VCaP (cell line): ENCODE measurements around the gene CKM.

Source experiments
- H3K27ac ChIP-seq: fragments of 450-650 bp; 2 replicates; pipeline ENCODE4 v1.5.1; 2017
- CTCF ChIP-seq: fragments of 450-650 bp; conservative IDR thresholded peaks from 2 replicates; pipeline ENCODE4 v1.5.1; 2017; ENCODE audit warnings: mild to moderate bottlenecking, moderate library complexity

The CKM gene

GRCh38 chr19:45267296-45267695 is 55.4 kb downstream of the CKM start:
- TF ChIP-seq CTCF: no peak

DNA sequence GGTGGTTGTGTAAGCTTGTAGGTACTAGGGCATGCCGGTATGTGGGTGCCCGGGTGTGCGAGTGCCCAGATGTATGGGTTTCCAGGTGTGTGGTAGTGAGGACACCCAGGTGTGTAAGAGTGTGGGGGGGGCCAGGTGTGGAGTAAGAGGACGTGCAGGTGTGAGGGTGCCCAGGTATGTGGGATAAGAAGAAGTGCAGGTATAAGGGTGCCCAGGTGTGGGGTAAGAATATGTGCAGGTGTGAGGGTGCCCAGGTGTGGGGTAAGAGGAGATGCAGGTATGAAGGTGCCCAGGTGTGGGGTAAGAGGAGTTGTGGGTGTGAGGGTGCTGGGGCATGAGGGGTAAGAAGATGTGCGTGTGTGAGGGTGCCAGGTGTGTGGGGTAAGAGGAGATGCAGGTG is 57.3 kb downstream of the CKM start:
- H3K27ac ChIP-seq: no peak overlapping the region
- TF ChIP-seq CTCF: no peak

More at GRCh38 chr19:45267296-45267695, 55.4 kb downstream of the CKM start:
- no peak overlapping the region for H3K27ac ChIP-seq

DNA sequence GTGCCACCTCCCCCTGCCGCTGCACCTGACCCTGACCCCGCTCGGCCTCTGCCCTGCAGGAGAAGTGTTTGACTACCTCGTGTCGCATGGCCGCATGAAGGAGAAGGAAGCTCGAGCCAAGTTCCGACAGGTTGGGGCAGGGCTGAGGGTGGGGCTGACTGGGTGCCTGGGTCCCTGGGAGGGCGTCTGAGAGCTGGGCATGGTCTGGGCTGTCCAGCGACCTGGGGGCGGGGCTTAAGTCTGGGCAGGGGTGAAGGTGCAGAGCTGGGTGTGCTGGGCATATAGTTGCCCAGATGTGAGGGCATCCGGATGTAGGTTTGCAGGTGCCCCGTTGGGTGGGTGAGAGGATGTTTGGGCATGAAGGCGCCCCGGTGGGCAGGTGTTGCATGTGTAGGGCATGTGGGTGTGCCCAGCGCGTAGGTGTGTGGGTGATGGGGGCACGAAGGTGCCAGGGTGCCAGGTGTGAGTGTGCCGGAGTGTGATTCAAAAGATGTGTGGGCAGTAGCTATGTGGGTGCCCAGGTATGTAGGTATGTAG is 57.8 kb downstream of the CKM start:
- H3K27ac ChIP-seq: no peak overlapping the region
- no peak for TF ChIP-seq CTCF

DNA sequence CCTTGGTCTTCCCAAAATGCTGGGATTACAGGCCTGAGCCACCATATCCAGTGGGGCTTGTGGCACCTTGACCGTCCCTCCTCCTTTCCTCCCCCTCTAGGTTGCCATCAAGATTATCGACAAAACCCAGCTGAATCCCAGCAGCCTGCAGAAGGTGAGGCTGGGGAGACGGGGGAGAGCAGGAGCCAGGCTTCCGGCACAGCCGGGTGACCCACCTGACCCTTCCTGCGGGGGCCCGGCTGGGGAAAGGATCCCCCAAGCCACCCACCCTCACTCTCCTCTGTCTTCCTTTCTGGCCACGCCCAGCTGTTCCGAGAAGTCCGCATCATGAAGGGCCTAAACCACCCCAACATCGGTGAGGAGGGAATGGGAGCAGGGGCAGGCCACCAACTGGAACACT is 59.7 kb downstream of the CKM start:
- H3K27ac ChIP-seq: no peak overlapping the region
- no peak for TF ChIP-seq CTCF

DNA sequence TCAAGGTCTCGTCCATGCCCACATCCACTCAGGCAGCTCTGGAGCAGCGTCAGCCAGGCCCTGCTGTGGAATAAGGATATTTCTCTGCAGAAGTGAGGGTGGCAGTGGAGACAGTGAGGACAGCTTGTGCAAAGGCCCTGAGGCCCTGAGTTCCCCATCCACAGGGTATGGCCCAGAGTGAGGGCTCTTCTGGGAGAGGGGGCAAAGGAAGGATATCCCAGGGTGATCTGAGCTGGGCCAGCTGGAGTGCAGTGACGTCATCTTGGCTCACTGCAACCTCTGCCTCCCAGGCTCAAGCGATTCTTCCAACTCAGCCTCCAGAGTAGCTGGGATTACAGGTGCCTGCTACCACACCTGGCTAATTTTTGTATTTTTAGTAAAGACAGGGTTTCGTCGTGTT is 60.1 kb downstream of the CKM start:
- H3K27ac ChIP-seq: no peak overlapping the region
- TF ChIP-seq CTCF: no peak

DNA sequence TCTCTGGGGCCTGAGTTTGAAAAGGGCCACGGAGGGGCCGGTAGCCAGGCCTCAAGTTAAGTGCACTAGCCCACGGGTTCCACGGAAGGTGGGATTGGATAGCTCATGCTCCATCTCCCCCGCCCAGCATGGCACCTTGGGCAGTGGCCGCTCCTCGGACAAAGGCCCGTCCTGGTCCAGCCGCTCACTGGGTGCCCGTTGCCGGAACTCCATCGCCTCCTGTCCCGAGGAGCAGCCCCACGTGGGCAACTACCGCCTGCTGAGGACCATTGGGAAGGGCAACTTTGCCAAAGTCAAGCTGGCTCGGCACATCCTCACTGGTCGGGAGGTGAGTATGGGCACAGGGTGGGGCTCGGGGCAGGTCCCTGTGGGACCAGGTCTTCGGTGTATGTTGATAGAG is 63.8 kb downstream of the CKM start:
- no peak overlapping the region for H3K27ac ChIP-seq
- TF ChIP-seq CTCF: no peak

DNA sequence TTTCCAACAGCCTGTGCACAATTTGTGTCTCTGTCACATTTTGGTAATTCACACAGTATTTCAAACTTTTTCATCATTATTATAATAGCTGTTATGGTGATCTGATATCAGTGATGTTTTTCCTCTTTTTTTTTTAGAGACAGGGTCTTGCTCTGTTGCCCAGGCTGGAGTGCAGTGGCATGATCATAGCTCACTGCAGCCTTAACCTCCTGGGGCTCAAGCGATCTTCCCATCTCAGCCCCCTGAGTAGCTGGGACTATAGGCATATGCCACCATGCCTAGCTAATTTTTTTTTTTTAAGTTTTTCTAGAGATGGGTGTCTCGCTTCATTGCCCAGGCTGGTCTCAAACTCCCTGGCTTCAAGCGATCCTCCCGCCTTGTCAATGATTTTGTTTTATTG is 65.8 kb downstream of the CKM start:
- no peak for TF ChIP-seq CTCF
- H3K27ac ChIP-seq: no peak overlapping the region
